Cardiac fibroblast (primary cell): ENCODE results near the gene ELF5.

Experiments used
- DNase-seq, 2 donors: peaks; one replicate each; pipeline versions ENCODE4 v3.0.0 to v3.0.0-alpha.2; 2010; ENCODE audit warnings: low read depth in 2 of 2
- H3K4me3 ChIP-seq, 2 donors: replicated peaks in 1 of 2; 1 replicate in 1 of 2; 2 replicates in 1 of 2; pipeline ENCODE4 v1.5.1; 2011; ENCODE audit warnings: low read depth in 2 of 2, low read length in 2 of 2, mild to moderate bottlenecking in 2 of 2, moderate library complexity in 1 of 2
- CTCF ChIP-seq: IDR thresholded peaks from one replicate; pipeline ENCODE4 v1.5.1; 2011; ENCODE audit warnings: low read depth, mild to moderate bottlenecking, low read length, inconsistent platforms

ELF5 gene

GRCh38 chr11:34464591-34465051 lies 49.0 kb downstream of the ELF5 start:
- no peak for TF ChIP-seq CTCF
- no peak overlapping the region for H3K4me3 ChIP-seq
- DNase-seq, result no peak

- H3K4me3 ChIP-seq, result no peak overlapping the region
- no peak for DNase-seq
These were observed 52.4 kb downstream of the ELF5 start for GRCh38 chr11:34461215-34461614.

DNA sequence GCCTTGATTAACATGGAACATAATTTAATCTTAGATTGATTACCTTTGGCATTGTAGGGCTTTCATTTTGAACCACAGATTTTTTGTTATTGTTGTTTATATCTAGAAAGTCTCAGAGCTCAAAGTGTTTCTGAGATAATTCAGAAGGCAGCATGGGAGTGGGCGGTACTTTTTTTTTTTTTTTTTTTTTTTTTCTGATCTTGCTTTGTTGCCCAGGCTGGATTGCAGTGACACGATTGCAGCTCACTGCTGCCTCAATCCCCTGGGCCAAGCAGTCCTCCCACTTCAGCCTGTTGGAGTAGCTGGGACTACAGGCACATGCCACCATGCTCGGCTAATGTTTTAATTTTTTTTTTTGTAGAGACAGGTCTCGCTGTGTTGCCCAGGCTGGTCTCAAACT lies 53.3 kb downstream of the ELF5 start:
- DNase-seq, result no peak
- no peak overlapping the region for H3K4me3 ChIP-seq
- TF ChIP-seq CTCF, result no peak

More at GRCh38 chr11:34461215-34461614, 52.4 kb downstream of the ELF5 start:
- TF ChIP-seq CTCF, result no peak

- H3K4me3 ChIP-seq, result no peak overlapping the region
- DNase-seq, result no peak
- no peak for TF ChIP-seq CTCF
These were observed 54.0 kb downstream of the ELF5 start for GRCh38 chr11:34459507-34460162.

DNA sequence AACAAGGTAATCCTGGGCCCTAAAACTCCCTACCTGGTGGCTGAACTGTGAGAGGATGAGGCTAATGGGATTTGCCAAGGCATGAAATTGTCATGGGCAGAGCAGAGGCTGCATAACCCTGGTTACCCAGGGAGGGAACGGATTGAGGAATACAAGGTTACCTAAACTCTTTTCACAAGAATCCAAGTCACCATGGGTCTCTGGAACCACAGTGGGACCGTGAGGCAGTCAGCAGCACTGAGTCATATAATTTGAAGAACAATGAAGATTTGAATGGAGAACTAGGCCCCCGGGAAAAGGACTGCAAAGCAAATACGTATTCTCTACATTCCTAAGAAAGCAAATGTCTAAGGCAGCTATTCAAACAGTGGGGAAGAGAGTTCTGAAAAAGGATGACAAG lies 55.1 kb downstream of the ELF5 start:
- no peak overlapping the region for H3K4me3 ChIP-seq
- no peak for TF ChIP-seq CTCF
- DNase-seq, result peak in 1 of 2 donors; percentile 38

DNA sequence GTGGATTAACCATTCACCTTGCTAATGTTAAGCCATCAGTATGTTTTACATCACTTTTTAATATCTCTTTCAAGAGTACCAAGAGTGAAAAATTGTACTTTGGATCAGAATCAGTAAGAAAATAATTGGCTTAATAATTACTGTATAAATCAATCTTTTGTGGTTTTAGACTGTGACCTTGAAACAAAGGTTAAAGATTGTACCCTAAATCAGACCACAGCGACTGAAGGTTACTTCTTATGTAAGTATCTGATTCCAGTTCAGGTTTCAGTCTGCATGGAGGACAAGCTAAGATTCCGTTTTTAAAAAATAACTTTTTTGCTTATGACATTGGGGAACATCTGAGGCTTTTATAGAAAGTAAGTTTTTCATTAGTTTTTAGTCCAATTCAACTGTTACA lies 56.0 kb downstream of the ELF5 start:
- TF ChIP-seq CTCF, result no peak
- no peak overlapping the region for H3K4me3 ChIP-seq
- DNase-seq, result no peak

DNA sequence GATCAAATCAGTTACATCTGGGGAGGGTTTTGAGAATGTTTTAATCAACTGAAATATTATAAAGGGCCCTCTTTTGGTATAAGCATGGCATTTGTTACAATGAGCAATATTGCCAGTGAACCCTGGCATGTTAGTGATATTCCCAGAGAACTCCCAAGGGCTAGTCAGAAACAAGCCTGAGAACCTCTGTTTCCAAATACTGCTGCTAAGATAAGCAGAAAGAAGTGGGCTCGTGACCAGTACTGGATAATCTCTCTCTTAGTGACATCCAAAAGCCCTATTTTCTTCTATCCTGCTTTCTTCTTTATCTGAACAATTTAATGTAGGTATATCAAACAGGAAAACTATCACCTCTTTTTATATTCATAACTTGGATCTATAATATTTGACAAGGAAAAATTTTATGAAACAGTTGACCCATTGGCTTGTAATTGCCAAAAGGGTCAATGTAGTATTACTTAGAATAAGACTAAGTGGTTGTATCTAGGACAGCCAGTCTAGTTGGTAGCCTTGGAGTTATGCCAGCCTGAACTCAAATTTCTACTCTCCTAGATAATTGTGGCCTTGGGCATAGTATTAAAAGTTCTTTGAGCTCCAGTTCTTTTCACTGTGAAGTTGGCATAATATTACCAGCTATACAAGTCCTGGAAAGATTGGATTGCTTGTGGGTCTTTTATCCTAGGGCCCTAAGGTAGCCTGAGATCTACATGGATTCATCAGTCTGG lies 59.1 kb downstream of the ELF5 start:
- no peak for DNase-seq
- no peak for TF ChIP-seq CTCF
- no peak overlapping the region for H3K4me3 ChIP-seq
